ENCODE measurements around the gene MAPK4.

- no peak for TF ChIP-seq CTCF (IDR thresholded peaks at IDR 0.05; ENCODE audit: low read length)
- no peak for TF ChIP-seq EZH2 (IDR thresholded peaks at IDR 0.05; ENCODE audit: borderline replicate concordance, low read length)
Observed at GRCh38 chr18:50654211-50654610, 94.3 kb downstream of the MAPK4 start.
